ENCODE measurements around the gene UNC45B.
"Not testable (repeated sequence)": the region's sequence is repeated elsewhere in the genome, so short reads cannot be mapped to it uniquely, and the experiment has no call there.

Gene UNC45B

DNA sequence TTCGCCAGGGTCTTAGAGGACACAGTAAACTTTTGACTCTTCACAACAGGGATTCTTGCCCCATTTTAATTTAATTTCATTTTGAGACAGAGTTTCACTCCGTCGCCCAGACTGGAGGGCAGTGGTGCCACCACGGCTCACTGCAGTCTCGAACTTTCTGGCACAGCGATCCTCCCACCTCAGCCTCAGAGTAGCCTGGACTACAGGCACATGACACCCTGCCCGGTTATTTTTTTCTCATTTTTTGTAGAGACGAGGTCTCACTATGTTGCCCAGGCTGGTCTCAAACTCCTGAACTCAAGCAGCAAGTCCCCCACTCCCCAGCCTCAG lies 5.2 kb upstream of the UNC45B start:
- no peak for DNase-seq (ENCODE audit: low read depth in 2 of 2)

DNA sequence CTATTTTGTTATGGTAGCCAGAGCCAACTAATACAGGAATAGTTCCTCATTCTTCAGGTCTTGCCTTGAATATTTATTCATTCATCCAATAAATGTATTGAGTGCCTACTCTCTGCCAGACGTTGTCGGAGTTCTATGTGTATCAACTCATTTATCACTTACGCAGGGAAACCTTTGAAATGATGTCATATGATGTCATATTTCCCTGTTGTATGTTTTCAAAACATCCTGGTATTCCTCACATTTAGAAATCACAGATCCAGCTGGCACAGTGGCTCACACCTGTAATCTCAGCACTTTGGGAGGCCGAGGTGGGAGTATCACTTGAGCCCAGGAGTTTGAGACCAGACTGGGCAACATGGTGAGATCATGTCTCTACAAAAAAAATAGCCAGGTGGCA lies 2.8 kb upstream of the UNC45B start:
- no peak for DNase-seq (ENCODE audit: low read depth in 2 of 2)

DNA sequence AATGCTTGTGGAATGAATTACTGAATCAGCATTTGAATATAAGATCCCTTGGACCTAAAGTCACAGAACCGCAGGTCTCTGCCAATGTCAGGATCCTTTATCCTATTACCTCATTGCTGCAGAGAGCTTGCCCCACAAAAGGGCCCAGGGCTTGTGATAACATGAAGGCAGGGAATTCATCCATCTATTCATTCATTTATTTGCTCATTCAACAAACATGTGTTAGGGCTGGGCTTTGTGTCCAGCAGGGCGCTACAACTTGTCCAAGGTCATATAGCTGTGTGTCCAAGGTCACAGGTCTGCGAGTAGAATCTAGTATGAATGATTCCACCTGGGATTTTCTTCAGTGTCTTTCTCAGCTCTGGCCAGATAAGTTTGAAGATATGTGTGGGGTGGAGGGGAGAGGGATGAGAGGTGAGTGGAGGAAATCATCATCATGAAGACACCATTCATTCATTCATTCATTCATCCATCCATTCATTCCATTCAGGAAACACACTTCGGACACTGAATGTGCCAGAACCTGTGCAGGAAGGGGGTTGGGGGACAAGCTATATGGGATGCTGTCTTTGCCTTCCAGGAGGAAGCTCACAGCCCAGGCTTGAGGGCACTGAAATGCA lies 1.3 kb upstream of the UNC45B start:
- no peak for DNase-seq (ENCODE audit: low read depth in 2 of 2)

GRCh38 chr17:35148144-35148543 lies 527 bp downstream of the UNC45B start:
- no peak for DNase-seq (ENCODE audit: low read depth in 2 of 2)

DNA sequence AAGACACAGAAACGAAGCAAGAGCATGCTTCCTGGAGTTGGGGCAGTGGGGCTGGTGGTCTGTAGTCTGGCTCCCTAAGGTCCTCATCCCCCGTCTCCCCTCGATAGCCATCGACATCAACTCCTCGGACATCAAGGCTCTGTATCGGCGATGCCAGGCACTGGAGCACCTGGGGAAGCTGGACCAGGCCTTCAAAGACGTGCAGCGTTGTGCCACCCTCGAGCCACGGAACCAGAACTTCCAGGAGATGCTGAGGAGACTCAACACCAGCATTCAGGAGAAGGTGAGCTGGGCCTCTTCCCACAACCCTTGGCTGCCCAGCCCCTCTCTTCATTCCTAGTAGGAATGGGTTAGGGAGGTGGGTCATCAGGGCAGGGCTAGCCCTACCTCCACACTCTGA lies 2.3 kb downstream of the UNC45B start:
- DNase-seq (ENCODE audit: low read depth in 2 of 2), result no peak

DNA sequence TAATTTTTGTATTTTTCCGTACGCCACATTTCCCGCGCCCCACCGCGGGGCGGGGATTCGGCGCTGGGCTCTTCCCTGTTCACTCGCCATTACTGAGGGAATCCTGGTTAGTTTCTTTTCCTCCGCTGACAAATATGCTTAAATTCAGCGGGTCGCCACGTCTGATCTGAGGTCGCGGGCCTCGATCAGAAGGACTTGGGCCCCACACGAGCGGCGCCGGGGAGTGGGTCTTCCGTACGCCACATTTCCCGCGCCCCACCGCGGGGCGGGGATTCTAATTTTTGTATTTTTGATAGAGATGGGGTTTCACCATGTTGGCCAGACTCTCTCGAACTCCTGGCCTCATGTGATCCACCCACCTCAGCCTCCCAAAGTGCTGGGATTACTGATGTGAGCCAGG lies 3.5 kb downstream of the UNC45B start:
- not testable (repeated sequence) for DNase-seq (ENCODE audit: low read depth in 2 of 2)

DNA sequence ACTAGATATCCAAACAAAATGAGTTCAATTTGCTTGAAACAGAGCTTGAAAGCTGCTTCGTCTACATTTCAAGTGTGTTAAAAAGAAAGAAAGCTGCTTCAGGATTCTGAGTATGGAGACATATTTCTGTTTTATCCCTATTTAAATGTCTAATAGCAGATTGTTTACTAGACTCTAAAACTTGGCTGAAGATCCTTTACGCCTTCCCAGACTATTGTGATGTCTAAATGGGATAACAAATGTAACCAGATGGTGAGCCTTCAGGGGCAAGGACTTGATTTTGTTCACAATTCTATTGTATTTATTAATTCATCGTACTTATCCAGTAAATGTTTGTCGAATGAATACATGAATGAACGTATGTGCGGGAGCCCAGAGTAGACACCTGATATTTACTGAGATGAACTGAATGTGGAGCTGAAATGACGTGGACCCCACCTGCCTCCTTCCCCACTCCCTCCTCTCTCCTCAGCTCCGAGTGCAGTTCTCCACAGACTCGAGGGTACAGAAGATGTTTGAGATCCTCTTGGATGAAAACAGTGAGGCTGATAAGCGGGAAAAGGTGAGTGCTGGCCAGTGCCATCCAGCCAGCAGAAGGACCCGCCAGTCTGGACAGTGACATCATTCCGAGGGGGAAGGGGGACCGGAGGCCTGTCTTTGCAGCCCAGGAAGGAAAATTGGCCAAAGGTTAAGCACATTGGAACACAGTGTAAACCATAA lies 5.0 kb downstream of the UNC45B start:
- no peak for DNase-seq (ENCODE audit: low read depth in 2 of 2)

DNA sequence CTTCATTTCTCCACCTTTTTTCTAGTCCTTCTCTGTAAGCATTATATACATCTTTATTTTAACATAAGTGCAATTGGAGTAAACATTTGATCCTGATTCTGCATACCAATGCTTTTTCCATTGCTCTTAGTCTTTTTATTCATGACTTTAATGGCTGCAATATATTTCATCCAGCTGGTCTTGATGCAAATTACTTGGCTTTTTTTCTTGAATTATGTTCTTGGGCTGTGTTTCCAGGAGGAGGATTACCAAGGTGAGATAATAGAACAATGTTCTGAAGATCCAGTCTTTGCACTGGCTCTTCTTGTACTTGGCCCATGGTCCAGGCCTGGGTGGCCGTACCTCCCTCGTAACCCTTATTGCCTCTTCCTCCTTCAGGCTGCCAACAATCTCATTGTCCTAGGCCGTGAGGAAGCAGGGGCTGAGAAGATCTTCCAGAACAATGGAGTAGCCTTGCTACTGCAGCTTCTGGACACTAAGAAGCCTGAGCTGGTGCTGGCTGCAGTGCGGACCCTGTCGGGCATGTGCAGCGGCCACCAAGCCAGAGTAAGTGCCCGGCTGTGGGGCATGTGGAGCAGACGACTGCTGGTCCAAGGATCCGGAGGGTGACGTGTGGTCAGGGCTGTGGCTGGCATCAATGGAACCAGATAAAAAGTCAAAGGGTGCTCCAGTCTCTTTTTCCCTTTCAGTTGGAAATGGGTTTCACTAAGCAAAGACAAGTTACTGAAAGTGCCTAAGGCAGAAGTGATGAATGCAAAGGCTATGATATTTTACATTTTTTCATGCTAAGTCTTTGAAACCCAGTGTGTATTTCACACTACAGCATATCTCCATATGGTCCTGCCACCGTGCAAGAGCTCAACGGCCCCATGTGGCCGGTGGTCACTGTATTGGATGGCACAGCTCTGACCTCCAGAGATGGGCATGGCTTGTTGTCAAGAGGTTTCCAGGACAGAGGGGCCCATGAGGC lies 6.9 kb downstream of the UNC45B start:
- DNase-seq (ENCODE audit: low read depth in 2 of 2), result no peak

DNA sequence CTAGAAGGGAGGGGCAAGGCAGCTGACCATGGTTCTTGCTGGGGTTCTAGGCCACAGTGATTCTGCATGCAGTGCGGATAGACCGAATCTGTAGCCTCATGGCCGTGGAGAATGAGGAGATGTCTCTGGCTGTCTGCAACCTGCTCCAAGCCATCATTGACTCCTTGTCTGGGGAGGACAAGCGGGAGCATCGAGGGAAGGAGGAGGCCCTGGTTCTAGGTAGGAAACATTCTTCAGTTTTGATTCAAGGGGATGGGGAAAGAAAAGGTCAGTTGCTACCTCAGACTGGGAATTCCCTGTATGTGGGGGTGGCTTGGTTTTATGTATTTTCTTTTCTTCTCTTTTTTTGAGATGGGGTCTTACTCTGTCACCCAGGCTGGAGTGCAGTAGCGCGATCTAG lies 7.6 kb downstream of the UNC45B start:
- no peak for DNase-seq (ENCODE audit: low read depth in 2 of 2)

GRCh38 chr17:35159940-35160339 lies 12.3 kb downstream of the UNC45B start:
- DNase-seq (ENCODE audit: low read depth in 2 of 2), result no peak

- DNase-seq (ENCODE audit: low read depth in 2 of 2), result no peak
Measured at GRCh38 chr17:35160354-35161201, 13.0 kb downstream of the UNC45B start.

DNA sequence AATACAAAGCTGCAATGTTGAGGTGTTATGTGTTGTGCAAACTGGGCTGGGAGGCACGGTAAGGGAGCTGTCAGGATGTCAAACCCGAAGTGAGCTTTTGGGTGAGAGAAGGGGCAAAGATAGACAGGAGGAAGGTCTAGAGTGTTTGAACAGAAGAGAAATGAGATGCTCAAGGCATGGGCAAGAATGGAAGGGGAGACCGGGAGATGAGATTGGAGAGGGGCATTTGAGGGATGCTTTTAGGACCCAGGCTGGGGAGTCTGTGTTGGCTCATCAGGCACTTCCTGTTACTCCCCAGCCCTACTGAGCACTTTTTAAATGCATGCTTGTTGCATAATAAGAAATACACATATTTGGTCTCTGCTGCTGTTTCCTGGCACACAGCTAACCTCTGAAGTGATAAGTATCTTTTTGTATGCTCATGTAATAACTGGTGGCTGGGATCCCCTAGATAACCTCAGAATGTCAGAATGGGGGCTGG lies 13.7 kb downstream of the UNC45B start:
- no peak for DNase-seq (ENCODE audit: low read depth in 2 of 2)

DNA sequence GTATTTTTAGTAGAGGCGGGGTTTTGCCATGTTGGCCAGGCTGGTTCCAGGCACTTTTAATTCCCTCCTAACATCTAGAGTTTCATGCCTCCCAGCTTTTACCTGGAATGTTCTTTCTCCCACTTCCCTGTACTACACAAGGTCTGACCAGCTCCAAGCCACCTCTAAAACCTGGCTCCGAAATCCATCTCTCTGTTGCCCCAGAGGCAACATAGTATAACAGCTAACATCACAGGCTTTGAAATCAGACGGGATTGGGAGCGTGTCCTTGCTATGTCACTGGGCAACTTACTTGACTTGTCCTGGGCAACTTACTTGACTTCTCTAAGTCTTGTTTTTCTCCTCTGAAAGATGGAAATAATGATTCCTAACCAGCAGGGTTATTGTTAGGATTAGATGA lies 15.1 kb downstream of the UNC45B start:
- DNase-seq (ENCODE audit: low read depth in 2 of 2), result no peak

- no peak for DNase-seq (ENCODE audit: low read depth in 2 of 2)
Measured at GRCh38 chr17:35163886-35164285, 16.3 kb downstream of the UNC45B start.

DNA sequence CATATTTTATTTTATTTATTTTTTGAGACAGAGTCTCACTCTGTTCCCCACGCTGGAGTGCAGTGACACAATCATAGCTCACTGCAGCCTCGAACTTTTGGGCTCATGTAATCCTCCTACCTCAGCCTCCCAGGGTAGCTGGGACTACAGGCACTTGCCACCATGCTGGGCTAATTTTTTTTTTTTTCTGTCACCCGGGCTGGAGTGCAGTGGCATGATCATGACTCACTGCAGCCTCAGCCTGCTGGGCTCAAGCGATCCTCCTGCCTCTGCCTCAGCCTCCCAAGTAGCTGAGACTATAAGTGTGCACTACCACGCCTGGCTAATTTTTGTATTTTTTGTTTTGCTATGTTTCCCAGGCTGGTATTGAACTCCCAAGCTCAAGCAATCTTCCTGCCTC lies 17.1 kb downstream of the UNC45B start:
- DNase-seq (ENCODE audit: low read depth in 2 of 2), result no peak

GRCh38 chr17:35166526-35166925 lies 18.9 kb downstream of the UNC45B start:
- no peak for DNase-seq (ENCODE audit: low read depth in 2 of 2)

- no peak for DNase-seq (ENCODE audit: low read depth in 2 of 2)
Measured at GRCh38 chr17:35167046-35167445, 19.4 kb downstream of the UNC45B start.

GRCh38 chr17:35167666-35168065 lies 20.0 kb downstream of the UNC45B start:
- DNase-seq (ENCODE audit: low read depth in 2 of 2), result no peak

- DNase-seq (ENCODE audit: low read depth in 2 of 2), result no peak
Measured at GRCh38 chr17:35169835-35170363, 22.3 kb downstream of the UNC45B start.

DNA sequence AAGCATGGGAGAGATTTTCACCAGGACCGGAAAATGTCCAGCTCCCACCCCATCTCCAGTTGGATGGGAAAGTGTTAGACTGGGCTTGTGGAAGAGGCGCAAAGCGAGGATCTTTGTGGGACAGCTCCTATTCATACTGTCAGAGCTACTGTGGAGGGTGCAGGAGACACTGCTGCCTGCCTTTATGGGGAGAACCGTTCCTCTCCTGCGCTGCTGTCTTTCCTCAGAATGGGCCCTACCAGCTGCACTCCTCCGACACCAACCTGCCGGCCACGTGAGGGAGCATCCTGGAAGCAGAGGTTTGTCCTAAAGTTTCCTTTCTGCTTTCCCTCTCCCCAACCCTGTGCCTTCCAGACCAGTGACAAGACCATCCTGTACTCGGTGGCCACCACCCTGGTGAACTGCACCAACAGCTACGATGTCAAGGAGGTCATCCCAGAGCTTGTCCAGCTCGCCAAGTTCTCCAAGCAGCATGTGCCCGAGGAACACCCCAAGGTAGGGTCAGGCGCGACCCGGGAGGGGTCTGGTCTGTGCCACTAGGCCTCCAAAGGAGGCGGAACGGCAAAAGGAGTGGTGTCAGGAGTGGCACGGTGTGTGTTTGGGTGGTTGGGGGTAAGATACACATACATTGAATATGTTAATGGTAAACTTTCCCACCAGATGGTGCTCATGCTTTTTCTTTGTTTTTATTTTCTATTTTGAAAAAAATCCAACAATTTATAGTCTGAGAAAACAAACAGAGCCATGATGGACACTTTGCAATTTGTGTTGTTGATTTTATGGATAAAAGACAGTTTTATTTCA lies 23.6 kb downstream of the UNC45B start:
- DNase-seq (ENCODE audit: low read depth in 2 of 2), result no peak

GRCh38 chr17:35171834-35172233 lies 24.2 kb downstream of the UNC45B start:
- DNase-seq (ENCODE audit: low read depth in 2 of 2), result no peak
